ENCODE measurements around the gene EPC1.

- no peak for TF ChIP-seq REST (IDR thresholded peaks at IDR 0.05; ENCODE audit: low read depth, low read length)
- TF ChIP-seq ZBTB33 (IDR thresholded peaks at IDR 0.05), result no peak
Measured at GRCh38 chr10:32379950-32380551, 33.1 kb upstream of the EPC1 start.

Measured in GM12878 (cell line).